Thyroid gland (tissue), 4 donors: ENCODE data around the gene TMEM174. TPM values are rescaled to one million over a fixed set of nuclear protein-coding genes. Genes with fewer than 3 reads are reported as not detected.
"Not testable (repeated sequence)": the region's sequence is repeated elsewhere in the genome, so short reads cannot be mapped to it uniquely, and the experiment has no call there.

Source experiments
- DNase-seq, 2 donors: peaks; one replicate each; pipeline ENCODE4 v3.0.0-alpha.2; 2019
- H3K27ac ChIP-seq, 3 donors: fragments of 200-600 bp; sonication (generic); 1 replicate in 2 of 3; 2 replicates in 1 of 3; pipeline ENCODE4 v1.5.1; 2016 to 2019; ENCODE audit warnings: mild to moderate bottlenecking in 1 of 3, moderate library complexity in 1 of 3
- H3K27me3 ChIP-seq: fragments of 200-600 bp; sonication (generic); one replicate; pipeline ENCODE4 v1.5.1; 2019
- H3K36me3 ChIP-seq, 2 donors: fragments of 200-600 bp; sonication (generic); one replicate each; pipeline ENCODE4 v1.5.1; 2016 to 2019
- H3K4me1 ChIP-seq, 2 donors: fragments of 200-600 bp; sonication (generic); one replicate each; pipeline ENCODE4 v1.5.1; 2017 to 2019
- H3K4me3 ChIP-seq, 3 donors: fragments of 200-600 bp; sonication (generic); replicated peaks in 1 of 3; 1 replicate in 2 of 3; 2 replicates in 1 of 3; pipeline ENCODE4 v1.5.1; 2016; ENCODE audit warnings: mild to moderate bottlenecking in 1 of 3
- H3K9me3 ChIP-seq: fragments of 200-600 bp; sonication (generic); one replicate; pipeline ENCODE4 v1.5.1; 2017
- POLR2A ChIP-seq, 2 donors: fragments of 450-650 bp; IDR thresholded peaks; one replicate each; pipeline ENCODE4 v1.6.1; 2017; ENCODE audit warnings: antibody characterized with exemption in 2 of 2, mild to moderate bottlenecking in 2 of 2, moderate library complexity in 1 of 2
- WGBS, 2 donors: methylation state at CpG; one replicate each; pipeline ENCODE4 v1.1.5; 2017; 5-methylcytosine and 5-hydroxymethylcytosine counted together
- intact Hi-C: fragments of 100-400 bp; cut with DNase I; formaldehyde crosslinking; loops from one replicate; pipeline ENCODE4 v1.15.1; 2023
- total RNA-seq, 4 donors: library from RNA; depleted of rRNA; stranded (reverse); fragments of >200 nt; gene quantifications; one replicate each; pipeline ENCODE4 v1.2.3, GENCODE V29; 2016
- TF ChIP-seq, protein P1 (sequence below), 6 experiments: fragments of 200-600 bp in 3 of 6; fragments of 450-650 bp in 3 of 6; sonication (generic) in 3 of 6; IDR thresholded peaks; one replicate each; pipeline ENCODE4 v1.5.1; 2016 to 2019; ENCODE audit warnings: antibody characterized with exemption in 6 of 6, mild to moderate bottlenecking in 2 of 6, inconsistent platforms in 1 of 6, moderate library complexity in 1 of 6

TMEM174 gene
- total RNA-seq, 4 donors from 2014 or later, result 0.22 to 1.5 (median 0.38) TPM; not detected in 1

DNA sequence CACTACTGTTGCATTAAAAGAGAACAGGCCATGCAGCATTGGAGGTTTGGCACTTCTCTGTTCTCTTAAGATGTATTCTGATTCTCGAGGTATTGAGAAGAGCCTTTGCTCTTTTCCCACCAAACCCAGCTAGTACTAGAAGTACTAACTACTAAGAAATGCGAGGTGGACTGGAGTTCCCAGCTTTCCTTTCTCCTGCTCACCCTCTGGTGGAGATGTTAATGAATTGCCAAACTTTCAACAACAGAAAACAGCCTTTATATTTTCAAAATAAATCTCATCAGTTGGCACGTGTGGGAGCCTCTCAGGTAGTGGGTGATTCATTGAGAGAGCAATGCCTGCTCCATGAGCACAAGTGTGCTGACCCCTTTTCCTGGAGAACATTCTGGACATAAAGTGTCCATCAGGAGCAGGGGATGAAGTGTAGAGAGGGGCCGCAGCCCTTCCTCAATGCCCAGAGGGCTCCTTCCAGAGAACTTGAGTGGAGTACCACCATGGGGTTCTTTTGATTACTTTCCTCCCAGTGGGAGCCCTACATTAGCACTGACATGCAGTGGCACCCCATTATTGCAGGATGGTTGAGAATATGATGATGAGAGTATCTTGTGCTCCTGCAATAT lies 45.7 kb downstream of the TMEM174 start:
- intact Hi-C loops, result loop anchor here (5.0 kb wide), 2 partner anchors 79 to 229 kb away; partner anchors contain the start of gene FOXD1
- Histone ChIP-seq H3K9me3 (no peaks in the 10 kb centered on the region), H3K36me3 (no peaks in the 10 kb centered on the region), H3K27ac (no peak overlapping the region), H3K4me1 (peaks cover 0 to 14% of the 10 kb centered on the region in 2 donors), H3K4me3 (no peak overlapping the region), H3K27me3 (peaks cover 10% of the 10 kb centered on the region)
- TF ChIP-seq, protein P1, sequence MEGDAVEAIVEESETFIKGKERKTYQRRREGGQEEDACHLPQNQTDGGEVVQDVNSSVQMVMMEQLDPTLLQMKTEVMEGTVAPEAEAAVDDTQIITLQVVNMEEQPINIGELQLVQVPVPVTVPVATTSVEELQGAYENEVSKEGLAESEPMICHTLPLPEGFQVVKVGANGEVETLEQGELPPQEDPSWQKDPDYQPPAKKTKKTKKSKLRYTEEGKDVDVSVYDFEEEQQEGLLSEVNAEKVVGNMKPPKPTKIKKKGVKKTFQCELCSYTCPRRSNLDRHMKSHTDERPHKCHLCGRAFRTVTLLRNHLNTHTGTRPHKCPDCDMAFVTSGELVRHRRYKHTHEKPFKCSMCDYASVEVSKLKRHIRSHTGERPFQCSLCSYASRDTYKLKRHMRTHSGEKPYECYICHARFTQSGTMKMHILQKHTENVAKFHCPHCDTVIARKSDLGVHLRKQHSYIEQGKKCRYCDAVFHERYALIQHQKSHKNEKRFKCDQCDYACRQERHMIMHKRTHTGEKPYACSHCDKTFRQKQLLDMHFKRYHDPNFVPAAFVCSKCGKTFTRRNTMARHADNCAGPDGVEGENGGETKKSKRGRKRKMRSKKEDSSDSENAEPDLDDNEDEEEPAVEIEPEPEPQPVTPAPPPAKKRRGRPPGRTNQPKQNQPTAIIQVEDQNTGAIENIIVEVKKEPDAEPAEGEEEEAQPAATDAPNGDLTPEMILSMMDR (IDR thresholded peaks at IDR 0.05), result peak in 2 of 6 experiments; percentile 14 to 29
- no peak for TF ChIP-seq POLR2A (IDR thresholded peaks at IDR 0.05)
- WGBS, 2 donors, result 47 to 49% methylated on average over 4 of the region's 4 CpGs
- no peak for DNase-seq

GRCh38 chr5:73219336-73219735 lies 46.3 kb downstream of the TMEM174 start:
- peaks cover 0 to 10% of the 10 kb centered on the region in 2 donors for H3K4me1 ChIP-seq
- not testable (repeated sequence) for H3K4me3 ChIP-seq, H3K27me3 ChIP-seq, H3K27ac ChIP-seq, H3K9me3 ChIP-seq, H3K36me3 ChIP-seq, DNase-seq
- 80 to 96% methylated on average over 3 of the region's 3 CpGs for WGBS, 2 donors
- intact Hi-C loops, result loop anchor here (5.0 kb wide), 2 partner anchors 78 to 228 kb away; partner anchors contain the start of gene FOXD1

- DNase-seq, result no peak
- Histone ChIP-seq H3K36me3 (no peaks in the 10 kb centered on the region), H3K27me3 (no peaks in the 10 kb centered on the region), H3K4me1 (peaks cover 0 to 4% of the 10 kb centered on the region in 2 donors), H3K4me3 (no peak overlapping the region), H3K27ac (no peak overlapping the region), H3K9me3 (no peaks in the 10 kb centered on the region)
- TF ChIP-seq, protein P1 (IDR thresholded peaks at IDR 0.05), result no peak
- no peak for TF ChIP-seq POLR2A (IDR thresholded peaks at IDR 0.05)
- 94 to 96% methylated on average over 1 of the region's 1 CpG for WGBS, 2 donors
- intact Hi-C loops, result no loop called here
These were observed 48.2 kb downstream of the TMEM174 start for GRCh38 chr5:73221161-73221560.

- no peak for DNase-seq
- no peaks in the 10 kb centered on the region for H3K27me3 ChIP-seq
- H3K36me3 ChIP-seq, result no peaks in the 10 kb centered on the region
- no peak overlapping the region for H3K4me3 ChIP-seq
- no peak overlapping the region for H3K27ac ChIP-seq
- no peaks in the 10 kb centered on the region for H3K4me1 ChIP-seq
- intact Hi-C loops, result no loop called here
- H3K9me3 ChIP-seq, result no peaks in the 10 kb centered on the region
- TF ChIP-seq, protein P1 (IDR thresholded peaks at IDR 0.05), result no peak
- no peak for TF ChIP-seq POLR2A (IDR thresholded peaks at IDR 0.05)
These were observed 48.7 kb downstream of the TMEM174 start for GRCh38 chr5:73221726-73222125.

GRCh38 chr5:73222173-73222572 lies 49.2 kb downstream of the TMEM174 start:
- no peak for DNase-seq
- no peak for TF ChIP-seq POLR2A (IDR thresholded peaks at IDR 0.05)
- TF ChIP-seq, protein P1 (IDR thresholded peaks at IDR 0.05), result no peak
- Histone ChIP-seq H3K4me1 (no peaks in the 10 kb centered on the region), H3K4me3 (no peak overlapping the region), H3K27ac (no peak overlapping the region), H3K36me3 (no peaks in the 10 kb centered on the region), H3K9me3 (no peaks in the 10 kb centered on the region), H3K27me3 (no peaks in the 10 kb centered on the region)
- intact Hi-C loops, result no loop called here
- 63 to 64% methylated on average over 4 of the region's 4 CpGs for WGBS, 2 donors

Other genes with a start within 250 kb of the TMEM174 start
- gene FCHO2, start 217.2 kb upstream of the TMEM174 start, total RNA-seq, result 10 to 100 TPM; 38.7 to 57.0 (median 46.5) TPM
- gene TMEM171, start 52.6 kb upstream of the TMEM174 start, total RNA-seq, result 10 to 100 TPM; 22.3 to 74.6 (median 50.4) TPM